ENCODE data around the gene RPA3.

RPA3 gene

DNA sequence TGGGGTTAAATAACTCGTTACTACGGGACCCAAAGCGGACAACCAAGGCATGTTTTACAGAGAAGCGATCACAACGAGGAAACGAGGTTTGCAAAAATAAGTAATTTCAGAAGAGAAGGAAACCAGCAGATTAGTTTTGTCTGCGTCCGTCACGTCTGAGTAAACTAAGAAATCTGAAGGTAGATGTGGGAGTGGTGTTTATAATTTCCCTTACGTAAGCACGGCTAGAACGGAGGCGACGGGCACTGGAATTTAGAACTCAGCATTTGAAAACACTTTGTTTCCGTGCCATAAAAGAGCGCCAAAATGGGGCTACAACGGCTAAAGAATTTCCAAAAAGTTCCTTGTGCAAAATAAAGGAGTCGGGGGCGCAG lies 78.6 kb downstream of the RPA3 start:
- TF ChIP-seq, protein P1, sequence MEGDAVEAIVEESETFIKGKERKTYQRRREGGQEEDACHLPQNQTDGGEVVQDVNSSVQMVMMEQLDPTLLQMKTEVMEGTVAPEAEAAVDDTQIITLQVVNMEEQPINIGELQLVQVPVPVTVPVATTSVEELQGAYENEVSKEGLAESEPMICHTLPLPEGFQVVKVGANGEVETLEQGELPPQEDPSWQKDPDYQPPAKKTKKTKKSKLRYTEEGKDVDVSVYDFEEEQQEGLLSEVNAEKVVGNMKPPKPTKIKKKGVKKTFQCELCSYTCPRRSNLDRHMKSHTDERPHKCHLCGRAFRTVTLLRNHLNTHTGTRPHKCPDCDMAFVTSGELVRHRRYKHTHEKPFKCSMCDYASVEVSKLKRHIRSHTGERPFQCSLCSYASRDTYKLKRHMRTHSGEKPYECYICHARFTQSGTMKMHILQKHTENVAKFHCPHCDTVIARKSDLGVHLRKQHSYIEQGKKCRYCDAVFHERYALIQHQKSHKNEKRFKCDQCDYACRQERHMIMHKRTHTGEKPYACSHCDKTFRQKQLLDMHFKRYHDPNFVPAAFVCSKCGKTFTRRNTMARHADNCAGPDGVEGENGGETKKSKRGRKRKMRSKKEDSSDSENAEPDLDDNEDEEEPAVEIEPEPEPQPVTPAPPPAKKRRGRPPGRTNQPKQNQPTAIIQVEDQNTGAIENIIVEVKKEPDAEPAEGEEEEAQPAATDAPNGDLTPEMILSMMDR (IDR thresholded peaks at IDR 0.05; ENCODE audit: low read depth, low read length, missing control alignments) = no peak
- no peak for DNase-seq (ENCODE audit: extremely low read depth, low read depth)
- peak overlapping the region; percentile 90 for H3K4me3 ChIP-seq (replicated peaks; ENCODE audit: low read depth, low read length)

- DNase-seq (ENCODE audit: extremely low read depth, low read depth) = no peak
- H3K4me3 ChIP-seq (replicated peaks; ENCODE audit: low read depth, low read length) = peak overlapping the region; percentile 90
- TF ChIP-seq, protein P1 (IDR thresholded peaks at IDR 0.05; ENCODE audit: low read depth, low read length, missing control alignments) = no peak
Measured at GRCh38 chr7:7639421-7639820, 79.0 kb downstream of the RPA3 start.

- H3K4me3 ChIP-seq (replicated peaks; ENCODE audit: low read depth, low read length) = no peak overlapping the region
- TF ChIP-seq, protein P1 (IDR thresholded peaks at IDR 0.05; ENCODE audit: low read depth, low read length, missing control alignments) = no peak
- no peak for DNase-seq (ENCODE audit: extremely low read depth, low read depth)
Measured at GRCh38 chr7:7630626-7631329, 87.6 kb downstream of the RPA3 start.

GRCh38 chr7:7628476-7628875 lies 89.9 kb downstream of the RPA3 start:
- no peak overlapping the region for H3K4me3 ChIP-seq (replicated peaks; ENCODE audit: low read depth, low read length)
- DNase-seq (ENCODE audit: extremely low read depth, low read depth) = no peak
- TF ChIP-seq, protein P1 (IDR thresholded peaks at IDR 0.05; ENCODE audit: low read depth, low read length, missing control alignments) = no peak

GRCh38 chr7:7620644-7621210 lies 97.7 kb downstream of the RPA3 start:
- TF ChIP-seq, protein P1 (IDR thresholded peaks at IDR 0.05; ENCODE audit: low read depth, low read length, missing control alignments) = no peak
- H3K4me3 ChIP-seq (replicated peaks; ENCODE audit: low read depth, low read length) = no peak overlapping the region
- no peak for DNase-seq (ENCODE audit: extremely low read depth, low read depth)

DNA sequence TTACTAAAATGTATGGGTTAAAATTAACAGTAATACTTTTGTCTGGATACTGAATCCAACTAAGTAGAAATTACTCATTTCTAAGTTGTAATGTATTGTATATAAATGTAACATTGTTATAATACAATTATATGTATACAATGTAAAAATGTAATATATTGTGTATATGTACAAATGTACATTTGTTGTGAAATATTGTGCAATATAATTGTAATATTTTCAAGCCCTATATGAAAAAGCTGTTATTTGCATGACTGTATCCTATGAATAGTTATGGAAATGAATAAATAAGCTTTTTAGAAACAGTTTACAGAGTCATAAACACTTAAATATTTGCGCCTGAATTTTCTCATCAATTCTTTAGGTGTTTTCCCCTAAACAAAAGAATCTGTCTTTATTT lies 98.2 kb downstream of the RPA3 start:
- TF ChIP-seq, protein P1 (IDR thresholded peaks at IDR 0.05; ENCODE audit: low read depth, low read length, missing control alignments) = no peak
- no peak overlapping the region for H3K4me3 ChIP-seq (replicated peaks; ENCODE audit: low read depth, low read length)
- DNase-seq (ENCODE audit: extremely low read depth, low read depth) = no peak

Data from HFF-Myc (cell line).